ENCODE results near the gene RPL11.
A peak's percentile ranks its signal among the peaks of the same experiment; 100 is the strongest.
"Not testable (repeated sequence)": the region's sequence is repeated elsewhere in the genome, so short reads cannot be mapped to it uniquely, and the experiment has no call there.

The RPL11 gene

DNA sequence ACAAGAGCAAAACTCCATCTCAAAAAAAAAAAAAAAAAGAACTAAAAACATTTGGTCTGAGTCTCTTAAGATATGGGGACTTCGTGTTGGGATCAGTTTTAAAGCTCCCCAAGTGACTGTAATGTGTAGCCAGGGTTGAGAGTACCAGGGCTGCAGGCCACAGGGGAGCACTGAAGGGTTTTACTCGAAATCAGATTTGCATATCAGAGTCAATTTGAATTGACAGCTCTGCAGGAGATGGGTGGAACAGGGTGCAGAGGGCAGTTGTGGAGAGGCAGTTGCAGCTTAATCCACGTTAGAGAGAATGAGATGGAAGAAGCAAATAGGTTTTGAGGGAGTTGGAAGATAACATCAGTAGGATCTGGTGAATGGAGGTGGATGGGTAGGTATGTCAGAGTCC lies 31.0 kb downstream of the RPL11 start:
- Histone ChIP-seq H3K36me3 (ENCODE audit: insufficient read depth, low read length) (no peaks in the 10 kb centered on the region), H3K4me1 (ENCODE audit: insufficient read depth, low read length) (no peaks in the 10 kb centered on the region), H2AFZ (ENCODE audit: low read depth, low read length) (no peak overlapping the region), H3K9me3 (ENCODE audit: low read length) (no peaks in the 10 kb centered on the region), H3K27me3 (ENCODE audit: insufficient read depth, low read length) (no peaks in the 10 kb centered on the region), H3K4me3 (ENCODE audit: low read length) (no peak overlapping the region)

DNA sequence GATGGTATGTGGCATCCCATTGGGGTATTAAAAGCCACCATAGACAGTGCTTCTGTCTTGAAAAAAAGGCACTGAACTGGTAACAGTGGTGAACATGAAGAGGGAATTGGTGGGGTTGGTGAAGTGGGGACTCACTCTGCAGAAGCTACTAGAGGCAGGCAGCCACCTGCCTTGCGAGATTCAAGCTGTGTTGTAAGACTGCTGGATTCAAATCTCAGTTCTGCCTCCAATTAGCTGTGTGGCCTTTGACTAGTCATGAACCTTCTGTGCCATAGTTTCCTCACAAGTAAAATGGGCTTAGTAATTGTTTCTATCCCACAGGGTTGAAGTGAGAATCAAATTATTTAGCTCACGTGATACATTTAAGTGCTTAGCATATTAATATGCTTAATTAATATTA lies 35.1 kb downstream of the RPL11 start:
- no peaks in the 10 kb centered on the region for H3K27me3 ChIP-seq (ENCODE audit: insufficient read depth, low read length)
- H3K9me3 ChIP-seq (ENCODE audit: low read length) = no peaks in the 10 kb centered on the region
- no peaks in the 10 kb centered on the region for H3K4me1 ChIP-seq (ENCODE audit: insufficient read depth, low read length)
- H3K36me3 ChIP-seq (ENCODE audit: insufficient read depth, low read length) = no peaks in the 10 kb centered on the region
- no peak overlapping the region for H2AFZ ChIP-seq (ENCODE audit: low read depth, low read length)
- H3K4me3 ChIP-seq (ENCODE audit: low read length) = no peak overlapping the region

DNA sequence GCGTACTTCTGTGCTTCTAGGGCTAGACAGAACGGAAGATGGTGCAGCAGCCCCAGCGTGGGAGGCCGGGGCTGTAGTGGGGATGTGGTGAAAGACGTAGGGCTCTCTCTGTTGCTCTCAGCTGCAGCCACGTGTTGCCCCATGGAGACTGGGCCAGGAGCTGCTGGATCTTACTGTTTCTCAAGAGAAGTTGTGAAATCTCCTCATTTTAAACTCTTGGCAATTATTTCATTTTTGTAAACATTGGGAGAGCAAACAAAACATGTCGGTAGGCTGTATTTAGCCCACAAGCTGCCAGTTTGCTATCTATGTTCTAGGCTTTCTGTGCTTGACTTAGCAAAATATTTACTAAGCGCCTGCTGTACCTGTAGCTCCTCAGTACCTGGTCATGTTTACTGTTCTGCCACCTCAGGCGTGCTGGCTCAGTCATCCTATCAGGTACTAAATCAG lies 35.8 kb downstream of the RPL11 start:
- H3K27me3 ChIP-seq (ENCODE audit: insufficient read depth, low read length) = no peaks in the 10 kb centered on the region
- no peaks in the 10 kb centered on the region for H3K36me3 ChIP-seq (ENCODE audit: insufficient read depth, low read length)
- no peaks in the 10 kb centered on the region for H3K4me1 ChIP-seq (ENCODE audit: insufficient read depth, low read length)
- no peaks in the 10 kb centered on the region for H3K9me3 ChIP-seq (ENCODE audit: low read length)
- no peak overlapping the region for H3K4me3 ChIP-seq (ENCODE audit: low read length)
- H2AFZ ChIP-seq (ENCODE audit: low read depth, low read length) = no peak overlapping the region

DNA sequence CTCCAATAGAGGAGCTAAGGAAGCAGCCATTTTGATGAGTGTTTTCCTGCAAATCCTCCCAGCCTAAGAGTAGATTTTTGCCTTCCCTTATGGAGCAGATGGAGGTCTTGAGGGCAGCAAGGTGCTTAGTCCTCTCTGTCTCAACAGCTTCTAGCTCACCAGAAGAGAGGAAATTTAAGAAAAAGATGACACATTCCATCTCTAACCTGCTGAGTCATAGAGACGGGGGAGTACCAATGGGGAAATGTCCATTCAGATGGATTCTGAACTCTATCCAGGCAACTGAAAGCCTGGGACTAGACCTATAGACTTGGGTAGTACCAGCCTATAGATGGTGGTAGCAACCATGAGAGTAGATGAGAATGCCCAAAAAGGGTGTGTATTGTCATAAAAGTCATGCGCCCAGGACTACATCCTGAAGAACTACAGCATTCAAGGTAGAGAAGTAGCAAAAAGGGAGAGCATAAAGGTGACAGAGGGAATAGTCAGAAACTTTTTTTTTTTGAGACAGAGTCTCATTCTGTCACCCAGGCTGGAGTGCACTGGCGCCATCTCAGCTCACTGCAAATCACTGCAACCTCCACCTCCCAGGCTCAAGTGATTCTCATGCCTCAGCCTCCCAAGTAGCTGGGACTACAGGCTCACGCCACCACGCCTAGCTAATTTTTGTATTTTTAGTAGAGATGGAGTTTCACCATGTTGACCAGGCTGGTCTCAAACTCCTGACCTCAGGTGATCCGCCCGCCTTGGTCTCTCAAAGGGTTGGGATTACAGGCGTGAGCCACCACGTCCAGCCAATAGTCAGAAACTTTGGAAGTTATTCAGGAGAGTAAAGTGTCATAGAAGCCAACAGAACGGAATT lies 41.0 kb downstream of the RPL11 start:
- no peak overlapping the region for H2AFZ ChIP-seq (ENCODE audit: low read depth, low read length)
- H3K4me3 ChIP-seq (ENCODE audit: low read length) = no peak overlapping the region
- no peaks in the 10 kb centered on the region for H3K9me3 ChIP-seq (ENCODE audit: low read length)
- H3K36me3 ChIP-seq (ENCODE audit: insufficient read depth, low read length) = no peaks in the 10 kb centered on the region
- no peaks in the 10 kb centered on the region for H3K4me1 ChIP-seq (ENCODE audit: insufficient read depth, low read length)
- H3K27me3 ChIP-seq (ENCODE audit: insufficient read depth, low read length) = no peaks in the 10 kb centered on the region

DNA sequence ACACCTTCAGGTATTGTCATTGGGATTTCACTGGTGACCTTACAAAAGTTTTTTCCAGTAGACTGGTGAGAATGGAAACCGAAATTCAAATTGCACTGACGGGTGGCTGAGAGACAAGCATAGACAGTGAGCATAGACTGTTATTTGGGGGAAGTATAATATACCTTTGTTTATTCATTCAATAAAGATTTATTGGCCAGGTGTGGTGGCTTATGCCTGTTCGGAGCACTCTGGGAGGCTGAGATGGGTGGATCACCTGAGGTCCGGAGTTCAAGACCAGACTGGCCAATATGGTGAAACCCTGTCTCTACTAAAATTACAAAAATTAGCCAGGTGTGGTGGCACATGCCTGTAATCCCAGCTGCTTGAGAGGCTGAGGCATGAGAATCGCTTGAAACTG lies 41.7 kb downstream of the RPL11 start:
- not testable (repeated sequence) for H3K4me3 ChIP-seq (ENCODE audit: low read length); H3K36me3 ChIP-seq (ENCODE audit: insufficient read depth, low read length); H3K9me3 ChIP-seq (ENCODE audit: low read length); H3K27me3 ChIP-seq (ENCODE audit: insufficient read depth, low read length); H2AFZ ChIP-seq (ENCODE audit: low read depth, low read length); H3K4me1 ChIP-seq (ENCODE audit: insufficient read depth, low read length)

DNA sequence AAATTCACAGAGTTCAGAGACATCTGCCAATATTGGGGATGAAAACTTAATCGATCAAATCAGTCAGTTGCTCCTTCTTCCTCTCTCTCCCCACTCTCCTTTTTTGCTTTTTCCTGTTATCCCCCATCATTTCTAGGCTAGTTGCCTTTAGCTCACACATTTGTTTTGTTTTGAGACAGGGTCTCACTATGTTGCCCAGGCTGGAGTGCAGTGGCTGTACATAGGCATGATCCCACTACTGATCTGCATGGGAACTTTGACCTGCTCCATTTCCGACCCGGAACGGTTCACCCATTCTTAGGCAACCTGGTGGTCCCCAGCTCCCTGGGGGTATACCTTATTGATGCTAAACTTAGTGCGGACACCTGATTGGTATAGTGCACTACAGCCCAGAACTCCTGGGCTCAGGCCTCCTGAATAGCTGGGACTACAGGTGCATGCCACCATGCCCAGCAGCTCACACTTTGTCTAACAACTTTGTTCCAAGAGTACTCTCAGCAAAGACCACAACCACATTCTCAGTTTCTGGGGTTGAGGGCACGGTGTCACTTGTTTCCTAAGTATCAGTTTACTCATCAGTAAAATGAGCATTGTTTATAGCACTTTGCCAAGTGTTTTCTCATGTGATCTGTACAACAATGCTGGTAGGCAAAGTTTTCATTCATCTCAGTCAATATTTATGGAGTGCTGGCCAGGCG lies 45.0 kb downstream of the RPL11 start:
- H3K27me3 ChIP-seq (ENCODE audit: insufficient read depth, low read length) = no peaks in the 10 kb centered on the region

DNA sequence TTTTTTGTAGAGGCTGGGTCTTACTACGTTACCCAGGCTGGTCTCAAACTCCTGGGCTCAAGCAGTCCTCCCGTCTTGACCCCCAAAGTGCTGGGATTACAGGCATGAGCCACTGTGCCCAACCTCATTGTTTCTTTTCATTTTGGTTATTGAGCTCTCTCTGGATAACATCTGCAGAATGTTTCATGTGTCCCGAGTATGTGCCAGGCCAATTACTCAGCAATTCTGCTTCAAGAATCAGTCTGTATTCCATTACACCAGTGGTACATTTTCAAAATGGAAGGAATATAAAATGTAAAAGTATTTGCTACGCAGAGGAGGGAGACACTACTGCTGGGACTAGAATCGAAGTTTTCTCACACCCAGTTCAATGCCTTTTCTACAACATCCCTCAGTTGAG lies 50.0 kb downstream of the RPL11 start:
- peaks cover 6% of the 10 kb centered on the region for H3K36me3 ChIP-seq (ENCODE audit: insufficient read depth, low read length)
- H3K4me1 ChIP-seq (ENCODE audit: insufficient read depth, low read length) = peaks cover 17% of the 10 kb centered on the region
- H3K27me3 ChIP-seq (ENCODE audit: insufficient read depth, low read length) = no peaks in the 10 kb centered on the region
- H3K9me3 ChIP-seq (ENCODE audit: low read length) = no peaks in the 10 kb centered on the region
- H2AFZ ChIP-seq (ENCODE audit: low read depth, low read length) = no peak overlapping the region
- no peak overlapping the region for H3K4me3 ChIP-seq (ENCODE audit: low read length)

More for the DNA sequence above, 45.0 kb downstream of the RPL11 start:
- H3K4me1 ChIP-seq (ENCODE audit: insufficient read depth, low read length) = no peaks in the 10 kb centered on the region
- no peaks in the 10 kb centered on the region for H3K9me3 ChIP-seq (ENCODE audit: low read length)
- H3K4me3 ChIP-seq (ENCODE audit: low read length) = no peak overlapping the region
- no peaks in the 10 kb centered on the region for H3K36me3 ChIP-seq (ENCODE audit: insufficient read depth, low read length)
- no peak overlapping the region for H2AFZ ChIP-seq (ENCODE audit: low read depth, low read length)

DNA sequence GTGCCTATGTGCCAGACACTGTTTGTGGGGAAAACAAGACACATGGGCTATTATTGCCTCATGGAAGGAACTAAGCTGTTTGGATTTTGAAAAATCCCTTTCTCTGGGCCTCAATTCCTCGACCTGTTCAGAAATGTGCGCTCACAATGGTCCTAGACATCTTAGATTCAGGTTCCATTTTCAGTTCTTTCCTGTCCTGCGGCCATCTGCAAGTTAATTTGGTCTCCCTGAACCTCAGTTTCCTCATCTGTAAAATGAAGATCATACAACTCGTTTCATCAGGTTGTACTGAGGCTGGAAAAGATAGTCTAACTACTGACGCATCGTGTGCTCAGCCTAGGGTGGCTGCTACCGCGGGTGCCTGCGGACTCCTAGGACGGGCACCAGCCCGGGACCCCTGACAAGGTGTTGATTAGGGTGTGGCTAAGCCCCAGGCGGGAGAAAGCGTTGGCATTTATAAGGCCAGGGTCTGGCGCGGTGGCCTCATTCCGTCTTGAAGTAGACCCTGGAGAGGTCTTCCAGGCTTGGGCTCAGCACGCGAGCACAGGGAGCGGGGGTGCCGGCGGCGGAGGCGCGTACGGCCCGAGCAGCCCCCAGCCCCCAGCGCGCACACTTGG lies 51.2 kb downstream of the RPL11 start:
- peaks cover 13% of the 10 kb centered on the region for H3K36me3 ChIP-seq (ENCODE audit: insufficient read depth, low read length)
- H2AFZ ChIP-seq (ENCODE audit: low read depth, low read length) = peak overlapping the region; percentile 52
- peaks cover 17% of the 10 kb centered on the region for H3K4me1 ChIP-seq (ENCODE audit: insufficient read depth, low read length)
- H3K4me3 ChIP-seq (ENCODE audit: low read length) = peak overlapping the region; percentile 82
- no peaks in the 10 kb centered on the region for H3K27me3 ChIP-seq (ENCODE audit: insufficient read depth, low read length)
- H3K9me3 ChIP-seq (ENCODE audit: low read length) = no peaks in the 10 kb centered on the region

DNA sequence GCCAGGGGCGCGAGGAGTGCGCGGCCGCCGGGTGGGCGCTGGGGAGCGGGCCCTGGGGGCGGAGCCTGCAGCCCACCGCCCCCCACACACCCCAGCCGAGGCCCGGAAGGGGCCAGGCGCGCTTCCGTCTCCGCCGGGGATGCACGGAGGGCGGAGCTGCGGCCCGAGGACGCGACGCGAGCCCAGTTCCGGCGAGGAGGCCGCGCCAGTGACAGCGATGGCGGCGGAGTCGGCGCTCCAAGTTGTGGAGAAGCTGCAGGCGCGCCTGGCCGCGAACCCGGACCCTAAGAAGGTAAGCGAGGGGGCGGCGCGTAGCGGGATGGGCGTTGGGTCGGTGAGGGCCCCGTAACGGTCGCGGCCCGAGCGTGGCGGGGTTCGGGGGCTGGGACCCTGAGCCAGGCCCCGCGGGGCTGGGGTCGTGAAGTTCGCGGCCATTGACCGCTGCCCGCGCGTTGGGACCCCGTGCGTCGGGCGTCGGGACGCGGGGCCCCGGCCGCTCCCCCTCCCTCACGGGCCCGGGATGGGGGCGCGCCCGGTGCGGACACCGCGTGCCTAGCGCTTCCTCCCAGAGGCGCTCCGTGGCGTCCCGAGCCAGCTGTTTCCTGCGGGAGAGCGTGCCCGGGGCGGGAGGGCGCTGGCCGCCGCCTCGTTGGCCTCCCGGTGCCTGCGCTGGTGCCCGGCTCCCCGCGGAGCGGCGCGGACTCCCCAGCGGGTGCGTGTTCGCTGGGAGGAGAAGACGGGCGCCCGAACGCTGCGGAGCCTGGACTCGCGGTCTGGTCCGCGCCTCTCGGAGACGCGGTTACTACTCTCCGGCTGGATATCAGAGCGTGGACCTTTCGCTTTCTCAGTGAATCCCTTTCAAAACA lies 51.9 kb downstream of the RPL11 start, which contains the start of gene ELOA:
ELOA (plus strand) TSS at position 185 of the 866 bp plus-strand sequence; CDS start at position 218, 33 bp downstream.
- peak within 1 kb of the TSS; percentile 52 for H2AFZ ChIP-seq (ENCODE audit: low read depth, low read length)
- peaks cover 18% of the 10 kb centered on the region for H3K36me3 ChIP-seq (ENCODE audit: insufficient read depth, low read length)
- no peaks in the 10 kb centered on the region for H3K9me3 ChIP-seq (ENCODE audit: low read length)
- peak within 1 kb of the TSS; percentile 82 for H3K4me3 ChIP-seq (ENCODE audit: low read length)
- peaks cover 17% of the 10 kb centered on the region for H3K4me1 ChIP-seq (ENCODE audit: insufficient read depth, low read length)
- H3K27me3 ChIP-seq (ENCODE audit: insufficient read depth, low read length) = no peaks in the 10 kb centered on the region

DNA sequence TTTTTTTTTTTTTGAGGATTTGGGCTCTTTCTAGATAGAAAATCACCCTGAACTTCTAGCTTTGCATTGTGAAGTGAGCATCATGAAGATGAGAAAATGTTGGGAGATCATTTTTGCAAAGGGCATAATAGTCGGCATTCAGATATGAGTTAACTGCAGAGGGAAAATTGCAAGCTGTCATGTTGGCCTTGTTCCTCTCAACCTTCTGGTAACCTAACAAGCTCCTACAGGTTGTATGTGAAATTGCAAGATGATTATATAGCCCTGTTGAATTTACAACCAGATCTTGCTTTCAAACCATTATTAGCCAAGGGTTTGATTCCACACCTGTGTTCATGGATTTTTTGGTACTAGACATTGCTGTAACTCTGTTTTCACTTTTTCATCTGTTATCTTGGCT lies 53.9 kb downstream of the RPL11 start:
- Histone ChIP-seq H3K9me3 (ENCODE audit: low read length) (no peaks in the 10 kb centered on the region), H3K4me1 (ENCODE audit: insufficient read depth, low read length) (peaks cover 17% of the 10 kb centered on the region), H3K4me3 (ENCODE audit: low read length) (peak overlapping the region; percentile 82), H3K36me3 (ENCODE audit: insufficient read depth, low read length) (peaks cover 25% of the 10 kb centered on the region), H3K27me3 (ENCODE audit: insufficient read depth, low read length) (no peaks in the 10 kb centered on the region), H2AFZ (ENCODE audit: low read depth, low read length) (no peak overlapping the region)

Measured in neuron (in vitro differentiated cells).